ENCODE data around the gene ACOX3. TPM values are rescaled to one million over a fixed set of nuclear protein-coding genes. Genes with fewer than 3 reads are reported as not detected.

The ACOX3 gene
- total and polyA plus RNA-seq, 10 of the 15 experiments (the other 5 are each of a cell fraction or from before 2014, with no cell fraction given) = 2.0 to 24.5 (median 14.0) TPM

DNA sequence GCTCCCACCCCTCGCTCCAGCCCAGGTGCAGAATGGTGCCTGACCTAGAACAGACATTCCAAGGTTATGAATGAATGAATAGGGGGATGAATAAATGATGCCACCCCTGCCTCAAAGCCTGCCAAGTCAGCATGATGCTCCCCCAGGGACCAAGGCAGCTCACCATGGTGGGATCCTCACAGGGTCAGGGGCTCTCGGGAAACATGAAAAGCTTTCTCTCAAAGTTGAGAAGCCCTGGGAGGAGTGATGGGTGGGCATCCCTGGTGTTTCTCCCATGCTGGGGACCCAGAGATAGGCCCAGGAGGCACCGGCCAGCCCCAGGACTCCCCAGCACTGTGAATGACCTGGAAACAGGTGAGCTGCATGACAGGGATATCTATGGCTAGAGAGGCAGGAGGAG, 112.1 kb downstream of the ACOX3 start (continued):
- TF ChIP-seq, protein P1, sequence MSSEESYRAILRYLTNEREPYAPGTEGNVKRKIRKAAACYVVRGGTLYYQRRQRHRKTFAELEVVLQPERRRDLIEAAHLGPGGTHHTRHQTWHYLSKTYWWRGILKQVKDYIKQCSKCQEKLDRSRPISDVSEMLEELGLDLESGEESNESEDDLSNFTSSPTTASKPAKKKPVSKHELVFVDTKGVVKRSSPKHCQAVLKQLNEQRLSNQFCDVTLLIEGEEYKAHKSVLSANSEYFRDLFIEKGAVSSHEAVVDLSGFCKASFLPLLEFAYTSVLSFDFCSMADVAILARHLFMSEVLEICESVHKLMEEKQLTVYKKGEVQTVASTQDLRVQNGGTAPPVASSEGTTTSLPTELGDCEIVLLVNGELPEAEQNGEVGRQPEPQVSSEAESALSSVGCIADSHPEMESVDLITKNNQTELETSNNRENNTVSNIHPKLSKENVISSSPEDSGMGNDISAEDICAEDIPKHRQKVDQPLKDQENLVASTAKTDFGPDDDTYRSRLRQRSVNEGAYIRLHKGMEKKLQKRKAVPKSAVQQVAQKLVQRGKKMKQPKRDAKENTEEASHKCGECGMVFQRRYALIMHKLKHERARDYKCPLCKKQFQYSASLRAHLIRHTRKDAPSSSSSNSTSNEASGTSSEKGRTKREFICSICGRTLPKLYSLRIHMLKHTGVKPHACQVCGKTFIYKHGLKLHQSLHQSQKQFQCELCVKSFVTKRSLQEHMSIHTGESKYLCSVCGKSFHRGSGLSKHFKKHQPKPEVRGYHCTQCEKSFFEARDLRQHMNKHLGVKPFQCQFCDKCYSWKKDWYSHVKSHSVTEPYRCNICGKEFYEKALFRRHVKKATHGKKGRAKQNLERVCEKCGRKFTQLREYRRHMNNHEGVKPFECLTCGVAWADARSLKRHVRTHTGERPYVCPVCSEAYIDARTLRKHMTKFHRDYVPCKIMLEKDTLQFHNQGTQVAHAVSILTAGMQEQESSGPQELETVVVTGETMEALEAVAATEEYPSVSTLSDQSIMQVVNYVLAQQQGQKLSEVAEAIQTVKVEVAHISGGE (CRISPR knock-in tag; IDR thresholded peaks at IDR 0.05) = no peak
- no peak for TF ChIP-seq KDM1A (IDR thresholded peaks at IDR 0.05; ENCODE audit: borderline replicate concordance)
- no peak for TF ChIP-seq DPF2 (IDR thresholded peaks at IDR 0.05)
- no peak for TF ChIP-seq RAD21 (IDR thresholded peaks at IDR 0.05; ENCODE audit: insufficient read depth, low read depth, low read length)
- TF ChIP-seq FOXM1 (IDR thresholded peaks at IDR 0.05; ENCODE audit: low read depth, low read length) = no peak
- TF ChIP-seq TBL1XR1 (IDR thresholded peaks at IDR 0.05; ENCODE audit: low read depth, low read length) = no peak
- TF ChIP-seq ZBED1 (IDR thresholded peaks at IDR 0.05; ENCODE audit: borderline replicate concordance) = no peak
- no peak for TF ChIP-seq ZNF622 (IDR thresholded peaks at IDR 0.05)

DNA sequence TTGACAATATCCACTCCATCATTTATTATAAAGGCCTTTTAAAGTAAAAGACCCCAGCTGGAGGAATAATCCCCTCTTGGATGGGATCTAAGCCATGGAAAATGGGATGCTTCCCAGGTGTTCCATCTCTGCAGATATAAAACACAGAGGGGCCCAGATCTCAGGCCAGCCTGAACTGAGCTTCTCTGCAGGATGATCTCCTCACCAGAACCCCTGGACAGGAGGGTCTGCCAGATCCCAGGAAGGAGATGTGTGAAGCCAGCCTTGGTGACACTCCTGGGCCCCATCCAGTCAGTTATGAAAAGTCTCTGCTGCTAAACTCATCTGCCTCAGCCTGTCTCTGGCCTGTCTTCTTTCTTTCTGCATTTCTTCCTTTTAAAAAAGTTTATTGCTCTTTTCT, 114.3 kb downstream of the ACOX3 start:
- DNase-seq (ENCODE audit: low read depth, low spot score) = no peak
- H3K4me3 ChIP-seq = no peak overlapping the region
- intact Hi-C loops (cut with micrococcal nuclease; ENCODE audit: unreplicated experiment) (loop anchor here (10.0 kb wide), 1 partner anchor 79 kb away; no protein-coding TSS in a partner anchor), in situ Hi-C loops (cut with MboI) (no loop called here)
- SMC1A ChIA-PET (ENCODE audit: uncharacterized antibody, unreplicated experiment) = no interaction called here
- RAD21 ChIA-PET (ENCODE audit: unreplicated experiment) = no interaction called here
- no peak for ATAC-seq
- no peak overlapping the region for H3K4me2 ChIP-seq (ENCODE audit: control insufficient read depth, insufficient read depth)
- H3K79me2 ChIP-seq (ENCODE audit: control insufficient read depth, insufficient read depth, low read length) = no peaks in the 10 kb centered on the region
- H3K27me3 ChIP-seq (replicated peaks in 1 of 2; ENCODE audit: control insufficient read depth in 2 of 2, insufficient read depth in 2 of 2, low read length in 1 of 2) = peaks cover 0 to 6% of the 10 kb centered on the region in 2 experiments; a peak in 2 of 4 replicates
- no peaks in the 10 kb centered on the region for H4K20me1 ChIP-seq (ENCODE audit: control insufficient read depth, insufficient read depth)
- no peak overlapping the region for H3K9ac ChIP-seq (ENCODE audit: control insufficient read depth, insufficient read depth, low read length)
- no peak for FAIRE-seq
- CTCF ChIA-PET = no interaction called here
- H3K36me3 ChIP-seq (ENCODE audit: control insufficient read depth in 2 of 2, insufficient read depth in 2 of 2, low read length in 1 of 2) = no peaks in the 10 kb centered on the region
- no peak overlapping the region for H3K27ac ChIP-seq (ENCODE audit: control insufficient read depth, insufficient read depth)
- POLR2A ChIA-PET = no interaction called here
- H2AFZ ChIP-seq (ENCODE audit: control insufficient read depth, low read depth, low read length) = no peak overlapping the region
- no peaks in the 10 kb centered on the region for H3K4me1 ChIP-seq (ENCODE audit: control insufficient read depth, insufficient read depth, low read length)
- H3K9me3 ChIP-seq (replicated peaks; ENCODE audit: control insufficient read depth, insufficient read depth, low read length) = no peaks in the 10 kb centered on the region
- BruUV-seq (replicated peaks) = no TSS peak
- TF ChIP-seq KLF5 (IDR thresholded peaks at IDR 0.05; ENCODE audit: partially characterized antibody) = no peak
- TF ChIP-seq ZNF622 (IDR thresholded peaks at IDR 0.05) = no peak
- TF ChIP-seq ATF2 (IDR thresholded peaks at IDR 0.05; ENCODE audit: low read length) = no peak
- no peak for TF ChIP-seq FOXM1 (IDR thresholded peaks at IDR 0.05; ENCODE audit: low read depth, low read length)
- no peak for TF ChIP-seq HCFC1 (IDR thresholded peaks at IDR 0.05; ENCODE audit: low read length)
- TF ChIP-seq STAT1 (conservative IDR thresholded peaks at IDR 0.05) = no peak
- TF ChIP-seq MTA3 (IDR thresholded peaks at IDR 0.05; ENCODE audit: borderline replicate concordance, low read length) = no peak
- TF ChIP-seq HSF1 (IDR thresholded peaks at IDR 0.05; ENCODE audit: low read depth, low read length) = no peak
- no peak for TF ChIP-seq NR2C2 (IDR thresholded peaks at IDR 0.05; ENCODE audit: borderline replicate concordance, control insufficient read depth, insufficient read length, low read depth)
- no peak for TF ChIP-seq EZH2 (IDR thresholded peaks at IDR 0.05; ENCODE audit: borderline replicate concordance, control insufficient read depth, low read depth, low read length)
- TF ChIP-seq, protein P2, sequence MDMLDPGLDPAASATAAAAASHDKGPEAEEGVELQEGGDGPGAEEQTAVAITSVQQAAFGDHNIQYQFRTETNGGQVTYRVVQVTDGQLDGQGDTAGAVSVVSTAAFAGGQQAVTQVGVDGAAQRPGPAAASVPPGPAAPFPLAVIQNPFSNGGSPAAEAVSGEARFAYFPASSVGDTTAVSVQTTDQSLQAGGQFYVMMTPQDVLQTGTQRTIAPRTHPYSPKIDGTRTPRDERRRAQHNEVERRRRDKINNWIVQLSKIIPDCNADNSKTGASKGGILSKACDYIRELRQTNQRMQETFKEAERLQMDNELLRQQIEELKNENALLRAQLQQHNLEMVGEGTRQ (IDR thresholded peaks at IDR 0.05; ENCODE audit: borderline replicate concordance, low read depth, low read length) = no peak
- no peak for TF ChIP-seq POLR2AphosphoS2 (IDR thresholded peaks at IDR 0.05; ENCODE audit: low read depth, low read length)
